Breast epithelium (tissue), 3 donors: ENCODE results near the gene FADS6.

ENCODE experiments used
- POLR2A ChIP-seq: fragments of 450-650 bp; IDR thresholded peaks from one replicate; pipeline ENCODE4 v1.6.1; 2016; ENCODE audit warnings: antibody characterized with exemption, mild to moderate bottlenecking, moderate library complexity
- TF ChIP-seq, protein P1 (sequence below), 3 donors: fragments of 450-650 bp; IDR thresholded peaks; one replicate each; pipeline ENCODE4 v1.5.1; 2016 to 2017; ENCODE audit warnings: antibody characterized with exemption in 3 of 3, mild to moderate bottlenecking in 3 of 3, moderate library complexity in 3 of 3

DNA sequence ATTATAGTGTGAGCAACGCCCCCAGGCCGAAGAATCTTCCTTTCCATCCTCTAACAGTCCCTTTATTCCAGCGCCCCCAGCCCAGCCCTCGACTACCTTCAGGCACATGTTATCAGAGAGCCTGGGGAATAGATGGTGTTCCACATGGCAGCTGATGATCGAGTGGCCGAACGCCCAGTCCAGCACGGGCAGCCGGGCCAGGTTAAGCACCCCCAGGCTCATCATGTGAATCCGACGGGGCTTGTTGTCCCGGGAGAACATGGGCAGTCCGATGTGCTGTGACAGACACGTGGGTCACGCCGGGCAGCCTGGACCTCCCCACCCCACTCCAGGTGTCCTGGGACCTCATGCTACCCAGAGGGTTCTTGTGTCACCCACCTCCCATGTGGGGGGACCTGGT lies 14.1 kb downstream of the FADS6 start:
- TF ChIP-seq, protein P1, sequence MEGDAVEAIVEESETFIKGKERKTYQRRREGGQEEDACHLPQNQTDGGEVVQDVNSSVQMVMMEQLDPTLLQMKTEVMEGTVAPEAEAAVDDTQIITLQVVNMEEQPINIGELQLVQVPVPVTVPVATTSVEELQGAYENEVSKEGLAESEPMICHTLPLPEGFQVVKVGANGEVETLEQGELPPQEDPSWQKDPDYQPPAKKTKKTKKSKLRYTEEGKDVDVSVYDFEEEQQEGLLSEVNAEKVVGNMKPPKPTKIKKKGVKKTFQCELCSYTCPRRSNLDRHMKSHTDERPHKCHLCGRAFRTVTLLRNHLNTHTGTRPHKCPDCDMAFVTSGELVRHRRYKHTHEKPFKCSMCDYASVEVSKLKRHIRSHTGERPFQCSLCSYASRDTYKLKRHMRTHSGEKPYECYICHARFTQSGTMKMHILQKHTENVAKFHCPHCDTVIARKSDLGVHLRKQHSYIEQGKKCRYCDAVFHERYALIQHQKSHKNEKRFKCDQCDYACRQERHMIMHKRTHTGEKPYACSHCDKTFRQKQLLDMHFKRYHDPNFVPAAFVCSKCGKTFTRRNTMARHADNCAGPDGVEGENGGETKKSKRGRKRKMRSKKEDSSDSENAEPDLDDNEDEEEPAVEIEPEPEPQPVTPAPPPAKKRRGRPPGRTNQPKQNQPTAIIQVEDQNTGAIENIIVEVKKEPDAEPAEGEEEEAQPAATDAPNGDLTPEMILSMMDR (IDR thresholded peaks at IDR 0.05) = no peak
- no peak for TF ChIP-seq POLR2A
